DOHH2 (cell line): ENCODE data around the gene PRDM15.

ENCODE experiments used
- CTCF ChIP-seq: fragments of 200-600 bp; sonication (generic); IDR thresholded peaks from one replicate; pipeline ENCODE4 v1.5.1; 2014; ENCODE audit warnings: antibody characterized with exemption, mild to moderate bottlenecking, low read depth, low read length; ENCODE audit not compliant: poor library complexity, severe bottlenecking
- EZH2phosphoT487 ChIP-seq: fragments of 200-600 bp; sonication (generic); IDR thresholded peaks from 2 replicates; pipeline ENCODE4 v1.6.1; 2017; ENCODE audit warnings: borderline replicate concordance, mild to moderate bottlenecking, antibody characterized with exemption, low read length, moderate library complexity, mixed read lengths

GRCh38 chr21:41749286-41749685 is 129.9 kb downstream of the PRDM15 start:
- TF ChIP-seq CTCF (no peak), EZH2phosphoT487 (no peak)
